Loucy (cell line): ENCODE results near the gene GALNT7.
"Not testable (repeated sequence)": the region's sequence is repeated elsewhere in the genome, so short reads cannot be mapped to it uniquely, and the experiment has no call there.

ENCODE experiments used
- CTCF ChIP-seq: fragments of 200-600 bp; sonication (generic); conservative IDR thresholded peaks from 2 replicates; pipeline ENCODE4 v1.5.1; 2014; ENCODE audit warnings: mild to moderate bottlenecking, antibody characterized with exemption, low read length
- EZH2phosphoT487 ChIP-seq: fragments of 200-600 bp; IDR thresholded peaks from 2 replicates; pipeline ENCODE4 v1.6.1; 2018; ENCODE audit warnings: antibody characterized with exemption, mild to moderate bottlenecking, moderate library complexity, borderline replicate concordance

DNA sequence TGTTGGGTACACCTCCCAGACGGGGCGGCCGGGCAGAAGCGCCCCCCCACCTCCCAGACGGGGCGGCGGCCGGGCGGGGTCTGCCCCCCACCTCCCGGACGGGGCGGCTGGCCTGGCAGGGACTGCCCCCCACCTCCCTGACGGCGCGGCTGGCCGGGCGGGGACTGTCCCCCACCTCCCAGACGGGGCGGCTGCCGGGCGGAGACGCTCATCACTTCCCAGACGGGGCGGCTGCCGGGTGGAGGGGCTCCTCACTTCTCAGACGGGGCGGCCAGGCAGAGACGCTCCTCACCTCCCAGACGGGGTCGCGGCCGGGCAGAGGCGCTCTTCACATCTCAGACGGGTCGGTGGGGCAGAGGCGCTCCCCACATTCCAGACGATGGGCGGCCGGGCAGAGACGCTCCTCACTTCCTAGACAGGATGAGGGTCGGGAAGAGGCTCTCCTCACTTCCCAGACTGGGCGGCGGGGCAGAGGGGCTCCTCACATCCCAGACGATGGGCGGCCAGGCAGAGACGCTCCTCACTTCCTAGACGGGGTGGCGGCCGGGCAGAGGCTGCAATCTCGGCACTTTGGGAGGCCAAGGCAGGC is 15.1 kb downstream of the GALNT7 start:
- not testable (repeated sequence) for TF ChIP-seq CTCF, EZH2phosphoT487
